ENCODE results near the gene RNF183.

RNF183 gene

DNA sequence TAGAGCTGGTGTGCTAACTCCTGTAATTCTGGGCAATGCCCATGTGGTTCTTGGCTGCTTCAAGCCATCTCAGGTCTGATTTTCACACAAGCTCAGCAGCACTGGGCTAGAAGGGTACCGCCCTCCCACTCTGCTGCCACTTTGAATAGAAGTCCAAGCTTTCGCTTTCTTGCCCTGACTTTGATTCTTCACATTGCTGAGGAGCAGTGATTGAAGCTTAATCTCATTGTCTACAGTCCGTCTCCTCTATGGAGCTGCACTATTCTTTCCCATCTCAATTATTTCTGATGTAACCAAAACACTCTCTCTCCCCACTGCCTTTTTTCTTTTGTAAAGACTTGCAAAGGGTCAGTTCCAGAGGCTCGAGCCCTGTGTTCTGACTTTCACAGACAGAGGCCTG is 12.9 kb upstream of the RNF183 start:
- TF ChIP-seq, protein P1, sequence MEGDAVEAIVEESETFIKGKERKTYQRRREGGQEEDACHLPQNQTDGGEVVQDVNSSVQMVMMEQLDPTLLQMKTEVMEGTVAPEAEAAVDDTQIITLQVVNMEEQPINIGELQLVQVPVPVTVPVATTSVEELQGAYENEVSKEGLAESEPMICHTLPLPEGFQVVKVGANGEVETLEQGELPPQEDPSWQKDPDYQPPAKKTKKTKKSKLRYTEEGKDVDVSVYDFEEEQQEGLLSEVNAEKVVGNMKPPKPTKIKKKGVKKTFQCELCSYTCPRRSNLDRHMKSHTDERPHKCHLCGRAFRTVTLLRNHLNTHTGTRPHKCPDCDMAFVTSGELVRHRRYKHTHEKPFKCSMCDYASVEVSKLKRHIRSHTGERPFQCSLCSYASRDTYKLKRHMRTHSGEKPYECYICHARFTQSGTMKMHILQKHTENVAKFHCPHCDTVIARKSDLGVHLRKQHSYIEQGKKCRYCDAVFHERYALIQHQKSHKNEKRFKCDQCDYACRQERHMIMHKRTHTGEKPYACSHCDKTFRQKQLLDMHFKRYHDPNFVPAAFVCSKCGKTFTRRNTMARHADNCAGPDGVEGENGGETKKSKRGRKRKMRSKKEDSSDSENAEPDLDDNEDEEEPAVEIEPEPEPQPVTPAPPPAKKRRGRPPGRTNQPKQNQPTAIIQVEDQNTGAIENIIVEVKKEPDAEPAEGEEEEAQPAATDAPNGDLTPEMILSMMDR (conservative IDR thresholded peaks at IDR 0.05) = no peak
- no peak overlapping the region for H3K27ac ChIP-seq

GRCh38 chr9:113315231-113315630 is 12.1 kb upstream of the RNF183 start:
- TF ChIP-seq, protein P1 (conservative IDR thresholded peaks at IDR 0.05) = no peak
- no peak overlapping the region for H3K27ac ChIP-seq

- TF ChIP-seq, protein P1 (conservative IDR thresholded peaks at IDR 0.05) = no peak
- no peak overlapping the region for H3K27ac ChIP-seq
These were observed 10.1 kb upstream of the RNF183 start for GRCh38 chr9:113313261-113313660.

DNA sequence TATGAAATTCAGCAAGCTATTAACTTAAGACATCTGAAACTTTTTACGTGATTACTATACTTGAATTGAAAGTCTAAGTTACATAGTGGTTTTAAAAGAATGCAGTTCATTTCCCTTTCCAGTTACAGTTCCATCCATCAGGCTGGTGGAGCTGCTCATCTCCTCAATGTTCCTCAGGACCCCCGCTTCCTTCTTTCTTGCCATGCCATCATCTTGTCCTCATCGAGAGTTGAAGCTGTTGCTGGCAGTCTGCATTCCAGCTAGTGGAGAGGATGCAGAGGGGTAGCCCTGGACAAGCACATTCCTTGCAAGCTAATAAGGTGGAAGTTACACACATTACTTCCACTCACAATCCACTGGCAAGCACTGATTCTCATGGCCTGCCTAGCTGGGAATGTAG is 8.8 kb upstream of the RNF183 start:
- no peak overlapping the region for H3K27ac ChIP-seq
- TF ChIP-seq, protein P1 (conservative IDR thresholded peaks at IDR 0.05) = no peak

DNA sequence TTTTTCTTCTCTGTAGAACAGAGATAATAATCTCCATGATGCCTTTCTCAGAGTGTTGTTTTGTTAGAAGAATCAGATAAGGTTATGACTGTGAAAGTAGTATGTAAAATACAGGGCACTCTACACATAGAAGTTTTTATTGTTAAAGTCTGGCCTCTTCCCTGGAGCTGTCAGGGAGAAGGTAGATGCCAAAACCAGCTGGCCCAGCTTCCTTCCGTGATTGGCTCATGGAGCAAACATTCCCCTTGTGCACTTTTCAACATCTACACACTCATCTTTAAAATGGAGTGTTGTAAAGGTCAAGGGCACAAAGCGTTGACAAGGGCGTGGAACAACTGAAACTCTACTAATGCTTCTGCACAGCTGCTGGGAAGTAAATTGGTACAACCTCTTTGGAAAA is 7.4 kb upstream of the RNF183 start:
- peak overlapping the region; percentile 41 for H3K27ac ChIP-seq
- TF ChIP-seq, protein P1 (conservative IDR thresholded peaks at IDR 0.05) = no peak

- peak overlapping the region; percentile 41; the same call in 1 of the 2 replicates for H3K27ac ChIP-seq
- TF ChIP-seq, protein P1 (conservative IDR thresholded peaks at IDR 0.05) = peak; percentile 96
These were observed 6.1 kb upstream of the RNF183 start for GRCh38 chr9:113309204-113309813.

- H3K27ac ChIP-seq = no peak overlapping the region
- TF ChIP-seq, protein P1 (conservative IDR thresholded peaks at IDR 0.05) = no peak
These were observed 4.3 kb upstream of the RNF183 start for GRCh38 chr9:113307396-113307975.

All from VCaP (cell line).